ENCODE data around the gene MROH9.

DNA sequence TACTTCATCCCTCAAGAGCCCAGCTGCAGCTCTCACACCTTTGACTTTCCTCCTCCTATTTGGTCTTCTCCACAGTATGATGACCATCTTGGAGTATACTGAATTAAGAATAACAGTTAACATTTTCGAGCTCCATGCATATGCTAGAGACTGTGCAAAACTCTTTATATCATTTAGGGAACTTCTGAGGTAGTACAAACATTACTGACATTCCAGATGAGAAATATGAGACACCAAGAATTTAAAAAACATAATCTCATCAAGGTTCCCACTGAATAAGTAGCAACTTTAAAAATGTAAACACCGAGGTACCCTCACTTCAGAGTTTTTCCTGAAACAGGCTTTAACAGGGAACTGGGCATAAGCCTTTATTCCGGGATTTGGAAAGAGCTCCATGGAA lies 178.0 kb downstream of the MROH9 start:
- no peak for TF ChIP-seq CTCF (IDR thresholded peaks at IDR 0.05)
- TF ChIP-seq POLR2A (IDR thresholded peaks at IDR 0.05): no peak
